ENCODE data around the gene TEX261.

TEX261 gene

GRCh38 chr2:70960833-70961647 lies 33.6 kb downstream of the TEX261 start:
- Histone ChIP-seq H3K4me2 (ENCODE audit: low read length) (no peak overlapping the region), H3K9ac (ENCODE audit: low read depth, low read length) (no peak overlapping the region), H3K9me3 (replicated peaks; ENCODE audit: low read length) (no peaks in the 10 kb centered on the region), H3K36me3 (ENCODE audit: insufficient read depth, low read length) (no peaks in the 10 kb centered on the region), H3K4me3 (ENCODE audit: low read length) (no peak overlapping the region), H3K4me1 (ENCODE audit: control insufficient read depth, insufficient read depth, low read length) (no peaks in the 10 kb centered on the region), H3K27me3 (ENCODE audit: control insufficient read depth, insufficient read depth, low read length) (no peaks in the 10 kb centered on the region)

DNA sequence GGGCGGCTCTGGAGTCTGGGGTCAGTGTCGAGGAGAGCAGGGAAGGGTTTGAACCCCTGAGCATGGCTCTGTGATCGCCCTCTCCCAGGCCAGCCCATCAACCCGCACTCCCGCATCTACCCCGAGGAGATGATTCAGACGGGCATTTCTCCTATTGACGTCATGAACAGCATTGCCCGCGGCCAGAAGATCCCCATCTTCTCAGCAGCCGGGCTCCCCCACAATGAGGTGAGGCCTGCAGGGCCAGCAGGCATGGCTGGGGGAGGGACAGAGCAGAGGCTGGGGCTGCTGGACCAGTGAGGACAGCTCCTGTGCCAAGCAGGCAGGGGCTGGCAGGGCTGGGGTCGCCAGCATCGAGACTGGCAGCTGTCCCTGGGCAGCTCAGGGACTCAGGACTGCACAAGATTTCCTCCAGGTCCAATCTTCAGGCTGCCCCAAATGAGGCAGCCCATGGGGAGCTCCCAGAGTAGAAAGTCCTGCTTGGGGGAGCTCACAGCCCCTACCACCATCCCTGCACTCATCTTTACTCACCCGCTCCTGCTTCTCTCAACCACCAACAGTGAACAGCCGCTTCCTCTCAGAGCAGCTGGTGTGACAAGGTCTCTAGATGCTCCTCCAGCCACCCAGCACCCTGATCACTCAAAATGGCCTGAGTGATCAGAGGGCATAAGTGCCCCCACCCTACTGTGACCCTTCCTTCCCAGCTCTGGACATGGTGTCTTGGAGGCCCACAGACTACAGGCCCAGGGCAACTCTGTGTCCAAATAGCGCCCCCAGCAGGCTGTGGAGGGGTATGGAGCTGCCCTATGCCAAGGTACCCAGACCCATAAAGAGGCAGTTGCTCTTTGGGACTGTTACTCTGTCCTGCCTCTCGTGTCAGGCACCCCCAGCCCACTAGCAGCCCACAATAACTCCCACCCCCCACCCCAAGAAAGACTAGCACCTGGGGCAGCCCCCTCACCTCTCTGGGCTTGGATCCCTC lies 34.5 kb downstream of the TEX261 start:
- H3K27me3 ChIP-seq (ENCODE audit: control insufficient read depth, insufficient read depth, low read length), result no peaks in the 10 kb centered on the region
- H3K9ac ChIP-seq (ENCODE audit: low read depth, low read length), result no peak overlapping the region

GRCh38 chr2:70959271-70959761 lies 35.4 kb downstream of the TEX261 start:
- Histone ChIP-seq H3K9ac (ENCODE audit: low read depth, low read length) (no peak overlapping the region), H3K4me2 (ENCODE audit: low read length) (no peak overlapping the region), H3K9me3 (replicated peaks; ENCODE audit: low read length) (no peaks in the 10 kb centered on the region), H3K4me1 (ENCODE audit: control insufficient read depth, insufficient read depth, low read length) (no peaks in the 10 kb centered on the region), H3K36me3 (ENCODE audit: insufficient read depth, low read length) (no peaks in the 10 kb centered on the region), H3K4me3 (ENCODE audit: low read length) (no peak overlapping the region), H3K27me3 (ENCODE audit: control insufficient read depth, insufficient read depth, low read length) (no peaks in the 10 kb centered on the region)

More for the DNA sequence above, 34.5 kb downstream of the TEX261 start:
- no peaks in the 10 kb centered on the region for H3K4me1 ChIP-seq (ENCODE audit: control insufficient read depth, insufficient read depth, low read length)
- H3K36me3 ChIP-seq (ENCODE audit: insufficient read depth, low read length), result no peaks in the 10 kb centered on the region
- H3K4me2 ChIP-seq (ENCODE audit: low read length), result no peak overlapping the region
- H3K4me3 ChIP-seq (ENCODE audit: low read length), result no peak overlapping the region
- H3K9me3 ChIP-seq (replicated peaks; ENCODE audit: low read length), result no peaks in the 10 kb centered on the region

DNA sequence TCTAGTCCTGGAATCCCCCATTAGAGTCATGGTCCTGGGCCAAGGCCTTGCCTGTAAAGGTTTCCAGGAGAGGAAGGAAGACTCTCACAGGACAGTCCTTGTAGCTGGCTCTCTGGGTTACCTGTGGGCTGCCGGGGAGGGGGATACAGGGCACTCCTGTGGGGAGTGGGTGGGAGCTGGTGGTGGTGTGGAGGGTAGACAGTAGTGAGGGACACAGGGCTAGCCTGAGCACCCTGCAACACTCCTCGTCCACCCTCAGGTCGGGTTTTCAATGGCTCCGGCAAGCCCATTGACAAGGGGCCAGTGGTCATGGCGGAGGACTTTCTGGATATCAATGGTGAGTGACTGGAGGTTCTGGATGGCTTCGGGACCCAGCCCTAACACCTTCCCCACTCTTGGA lies 35.9 kb downstream of the TEX261 start:
- no peak overlapping the region for H3K9ac ChIP-seq (ENCODE audit: low read depth, low read length)
- H3K4me1 ChIP-seq (ENCODE audit: control insufficient read depth, insufficient read depth, low read length), result no peaks in the 10 kb centered on the region
- H3K4me3 ChIP-seq (ENCODE audit: low read length), result no peak overlapping the region
- H3K4me2 ChIP-seq (ENCODE audit: low read length), result no peak overlapping the region
- H3K9me3 ChIP-seq (replicated peaks; ENCODE audit: low read length), result no peaks in the 10 kb centered on the region
- H3K36me3 ChIP-seq (ENCODE audit: insufficient read depth, low read length), result no peaks in the 10 kb centered on the region
- no peaks in the 10 kb centered on the region for H3K27me3 ChIP-seq (ENCODE audit: control insufficient read depth, insufficient read depth, low read length)

GRCh38 chr2:70957798-70958197 lies 36.9 kb downstream of the TEX261 start:
- H3K9ac ChIP-seq (ENCODE audit: low read depth, low read length), result no peak overlapping the region
- no peaks in the 10 kb centered on the region for H3K36me3 ChIP-seq (ENCODE audit: insufficient read depth, low read length)
- no peak overlapping the region for H3K4me2 ChIP-seq (ENCODE audit: low read length)
- H3K4me3 ChIP-seq (ENCODE audit: low read length), result no peak overlapping the region
- no peaks in the 10 kb centered on the region for H3K4me1 ChIP-seq (ENCODE audit: control insufficient read depth, insufficient read depth, low read length)
- no peaks in the 10 kb centered on the region for H3K27me3 ChIP-seq (ENCODE audit: control insufficient read depth, insufficient read depth, low read length)
- no peaks in the 10 kb centered on the region for H3K9me3 ChIP-seq (replicated peaks; ENCODE audit: low read length)

- Histone ChIP-seq H3K9me3 (replicated peaks; ENCODE audit: low read length) (no peaks in the 10 kb centered on the region), H3K27me3 (ENCODE audit: control insufficient read depth, insufficient read depth, low read length) (no peaks in the 10 kb centered on the region), H3K4me3 (ENCODE audit: low read length) (no peak overlapping the region), H3K36me3 (ENCODE audit: insufficient read depth, low read length) (no peaks in the 10 kb centered on the region), H3K4me2 (ENCODE audit: low read length) (no peak overlapping the region), H3K9ac (ENCODE audit: low read depth, low read length) (no peak overlapping the region), H3K4me1 (ENCODE audit: control insufficient read depth, insufficient read depth, low read length) (no peaks in the 10 kb centered on the region)
Measured at GRCh38 chr2:70956141-70956540, 38.5 kb downstream of the TEX261 start.

- no peaks in the 10 kb centered on the region for H3K27me3 ChIP-seq (ENCODE audit: control insufficient read depth, insufficient read depth, low read length)
- H3K4me1 ChIP-seq (ENCODE audit: control insufficient read depth, insufficient read depth, low read length), result no peaks in the 10 kb centered on the region
- no peak overlapping the region for H3K4me2 ChIP-seq (ENCODE audit: low read length)
Measured at GRCh38 chr2:70954886-70955285, 39.8 kb downstream of the TEX261 start.

DNA sequence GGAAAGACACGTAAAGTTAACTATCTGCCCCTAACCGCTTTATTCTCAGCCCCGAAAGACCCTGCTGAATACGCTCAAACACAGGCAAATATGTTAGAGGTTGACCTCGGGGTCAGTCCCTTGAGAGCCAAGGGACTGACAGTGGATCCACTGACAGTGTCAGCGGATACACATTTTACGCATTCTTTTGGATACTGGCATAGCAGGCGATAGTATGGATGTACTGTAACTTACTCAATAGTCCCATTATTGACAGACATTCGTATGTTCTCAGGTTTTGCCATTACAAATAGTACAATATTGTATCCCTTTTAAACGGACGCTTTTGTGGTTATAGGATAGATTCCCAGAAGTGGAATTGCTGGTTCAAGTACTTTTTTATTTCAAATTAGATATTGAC lies 45.6 kb downstream of the TEX261 start:
- no peaks in the 10 kb centered on the region for H3K36me3 ChIP-seq (ENCODE audit: insufficient read depth, low read length)
- H3K9ac ChIP-seq (ENCODE audit: low read depth, low read length), result no peak overlapping the region
- H3K27me3 ChIP-seq (ENCODE audit: control insufficient read depth, insufficient read depth, low read length), result no peaks in the 10 kb centered on the region
- no peaks in the 10 kb centered on the region for H3K9me3 ChIP-seq (replicated peaks; ENCODE audit: low read length)
- no peak overlapping the region for H3K4me3 ChIP-seq (ENCODE audit: low read length)
- H3K4me1 ChIP-seq (ENCODE audit: control insufficient read depth, insufficient read depth, low read length), result peaks cover 19% of the 10 kb centered on the region
- H3K4me2 ChIP-seq (ENCODE audit: low read length), result no peak overlapping the region

More at GRCh38 chr2:70954886-70955285, 39.8 kb downstream of the TEX261 start:
- Histone ChIP-seq H3K36me3 (ENCODE audit: insufficient read depth, low read length) (no peaks in the 10 kb centered on the region), H3K9me3 (replicated peaks; ENCODE audit: low read length) (no peaks in the 10 kb centered on the region), H3K9ac (ENCODE audit: low read depth, low read length) (no peak overlapping the region), H3K4me3 (ENCODE audit: low read length) (no peak overlapping the region)

GRCh38 chr2:70948337-70949003 lies 46.2 kb downstream of the TEX261 start:
- H3K9ac ChIP-seq (ENCODE audit: low read depth, low read length), result peak overlapping the region; percentile 47
- H3K4me2 ChIP-seq (ENCODE audit: low read length), result peak overlapping the region; percentile 77
- no peaks in the 10 kb centered on the region for H3K9me3 ChIP-seq (replicated peaks; ENCODE audit: low read length)
- no peaks in the 10 kb centered on the region for H3K27me3 ChIP-seq (ENCODE audit: control insufficient read depth, insufficient read depth, low read length)
- peaks cover 19% of the 10 kb centered on the region for H3K4me1 ChIP-seq (ENCODE audit: control insufficient read depth, insufficient read depth, low read length)
- H3K4me3 ChIP-seq (ENCODE audit: low read length), result peak overlapping the region; percentile 61
- no peaks in the 10 kb centered on the region for H3K36me3 ChIP-seq (ENCODE audit: insufficient read depth, low read length)

DNA sequence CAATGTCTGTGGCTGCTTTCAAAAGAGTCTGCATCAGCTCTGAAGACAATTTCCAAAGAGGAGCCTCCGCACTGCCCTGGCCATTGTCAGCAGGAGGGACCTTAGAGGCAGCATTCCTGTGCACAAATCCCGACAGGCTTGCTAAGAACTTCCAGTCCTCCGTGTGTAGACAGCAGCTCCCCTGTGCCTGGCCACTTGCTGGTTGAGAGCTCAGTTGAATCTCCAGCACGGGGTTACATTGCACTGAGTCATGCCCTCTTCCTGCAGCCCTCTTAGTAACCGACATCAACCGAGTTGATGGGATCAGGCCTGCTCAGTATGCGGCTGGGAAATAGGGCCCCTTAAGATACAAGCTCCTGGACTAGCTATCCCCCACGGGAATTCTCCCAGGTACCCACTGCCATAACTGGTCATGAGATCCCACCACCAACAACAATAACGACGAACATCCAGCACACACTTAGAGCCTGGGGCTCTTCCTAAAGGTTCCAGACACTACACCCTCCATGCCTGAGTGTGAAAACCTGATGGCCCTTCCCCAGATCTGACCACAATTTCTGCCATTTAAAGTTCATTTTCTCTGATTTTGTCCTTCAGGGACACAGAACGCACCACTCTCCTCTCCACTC lies 47.0 kb downstream of the TEX261 start:
- no peaks in the 10 kb centered on the region for H3K36me3 ChIP-seq (ENCODE audit: insufficient read depth, low read length)
- peak overlapping the region; percentile 77 for H3K4me2 ChIP-seq (ENCODE audit: low read length)
- no peaks in the 10 kb centered on the region for H3K27me3 ChIP-seq (ENCODE audit: control insufficient read depth, insufficient read depth, low read length)
- peaks cover 19% of the 10 kb centered on the region for H3K4me1 ChIP-seq (ENCODE audit: control insufficient read depth, insufficient read depth, low read length)
- peak overlapping the region; percentile 47 for H3K9ac ChIP-seq (ENCODE audit: low read depth, low read length)
- H3K4me3 ChIP-seq (ENCODE audit: low read length), result peak overlapping the region; percentile 61
- H3K9me3 ChIP-seq (replicated peaks; ENCODE audit: low read length), result no peaks in the 10 kb centered on the region
